Thyroid gland (tissue), 4 donors: ENCODE measurements around the gene RPS6KA4.

Experiments
- POLR2A ChIP-seq, 2 donors: fragments of 450-650 bp; IDR thresholded peaks; one replicate each; pipeline ENCODE4 v1.6.1; 2017; ENCODE audit warnings: antibody characterized with exemption in 2 of 2, mild to moderate bottlenecking in 2 of 2, moderate library complexity in 1 of 2
- TF ChIP-seq, protein P1 (sequence below), 6 experiments: fragments of 200-600 bp in 3 of 6; fragments of 450-650 bp in 3 of 6; sonication (generic) in 3 of 6; IDR thresholded peaks; one replicate each; pipeline ENCODE4 v1.5.1; 2016 to 2019; ENCODE audit warnings: antibody characterized with exemption in 6 of 6, mild to moderate bottlenecking in 2 of 6, inconsistent platforms in 1 of 6, moderate library complexity in 1 of 6

DNA sequence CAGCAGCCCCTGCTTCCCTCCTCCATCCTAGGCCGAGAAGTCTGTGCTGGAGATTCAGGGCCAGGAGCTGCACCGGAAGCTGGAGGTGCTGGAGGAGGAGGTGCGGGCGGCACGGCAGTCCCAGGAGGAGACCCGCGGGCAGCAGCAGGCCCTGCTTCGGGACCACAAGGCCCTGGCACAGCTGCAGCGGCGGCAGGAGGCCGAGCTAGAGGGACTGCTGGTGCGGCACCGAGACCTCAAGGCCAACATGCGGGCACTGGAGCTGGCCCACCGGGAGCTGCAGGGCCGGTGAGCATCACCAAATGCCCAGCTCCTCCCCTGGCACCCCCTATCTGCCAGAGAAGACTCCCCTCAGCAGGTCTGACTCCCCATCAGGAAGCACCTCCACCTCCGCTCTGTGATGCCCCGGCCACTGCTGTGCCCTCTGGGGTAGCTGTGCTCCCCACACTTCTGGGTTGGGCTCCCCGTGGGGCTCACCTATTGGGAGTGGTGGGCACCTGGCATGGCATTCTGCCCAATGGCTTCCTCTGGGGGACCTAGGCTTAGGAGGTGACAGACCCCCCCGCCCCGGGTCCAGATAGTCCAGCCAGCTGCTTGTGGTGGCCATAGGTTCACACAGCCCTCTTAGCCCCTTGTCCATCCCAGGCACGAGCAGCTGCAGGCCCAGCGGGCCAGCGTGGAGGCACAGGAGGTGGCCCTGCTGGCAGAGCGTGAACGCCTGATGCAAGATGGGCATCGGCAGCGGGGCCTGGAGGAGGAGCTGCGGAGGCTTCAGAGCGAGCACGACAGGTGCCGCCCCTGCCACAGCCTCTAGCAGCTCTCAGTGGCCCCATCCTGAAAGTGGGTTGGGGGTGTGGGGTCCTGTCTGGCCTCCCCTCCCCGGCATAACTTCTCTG lies 6.6 kb upstream of the RPS6KA4 start:
- TF ChIP-seq, protein P1, sequence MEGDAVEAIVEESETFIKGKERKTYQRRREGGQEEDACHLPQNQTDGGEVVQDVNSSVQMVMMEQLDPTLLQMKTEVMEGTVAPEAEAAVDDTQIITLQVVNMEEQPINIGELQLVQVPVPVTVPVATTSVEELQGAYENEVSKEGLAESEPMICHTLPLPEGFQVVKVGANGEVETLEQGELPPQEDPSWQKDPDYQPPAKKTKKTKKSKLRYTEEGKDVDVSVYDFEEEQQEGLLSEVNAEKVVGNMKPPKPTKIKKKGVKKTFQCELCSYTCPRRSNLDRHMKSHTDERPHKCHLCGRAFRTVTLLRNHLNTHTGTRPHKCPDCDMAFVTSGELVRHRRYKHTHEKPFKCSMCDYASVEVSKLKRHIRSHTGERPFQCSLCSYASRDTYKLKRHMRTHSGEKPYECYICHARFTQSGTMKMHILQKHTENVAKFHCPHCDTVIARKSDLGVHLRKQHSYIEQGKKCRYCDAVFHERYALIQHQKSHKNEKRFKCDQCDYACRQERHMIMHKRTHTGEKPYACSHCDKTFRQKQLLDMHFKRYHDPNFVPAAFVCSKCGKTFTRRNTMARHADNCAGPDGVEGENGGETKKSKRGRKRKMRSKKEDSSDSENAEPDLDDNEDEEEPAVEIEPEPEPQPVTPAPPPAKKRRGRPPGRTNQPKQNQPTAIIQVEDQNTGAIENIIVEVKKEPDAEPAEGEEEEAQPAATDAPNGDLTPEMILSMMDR (IDR thresholded peaks at IDR 0.05) = no peak
- TF ChIP-seq POLR2A (IDR thresholded peaks at IDR 0.05) = no peak
